Measurements from ENCODE around the gene HOMER3.

DNA sequence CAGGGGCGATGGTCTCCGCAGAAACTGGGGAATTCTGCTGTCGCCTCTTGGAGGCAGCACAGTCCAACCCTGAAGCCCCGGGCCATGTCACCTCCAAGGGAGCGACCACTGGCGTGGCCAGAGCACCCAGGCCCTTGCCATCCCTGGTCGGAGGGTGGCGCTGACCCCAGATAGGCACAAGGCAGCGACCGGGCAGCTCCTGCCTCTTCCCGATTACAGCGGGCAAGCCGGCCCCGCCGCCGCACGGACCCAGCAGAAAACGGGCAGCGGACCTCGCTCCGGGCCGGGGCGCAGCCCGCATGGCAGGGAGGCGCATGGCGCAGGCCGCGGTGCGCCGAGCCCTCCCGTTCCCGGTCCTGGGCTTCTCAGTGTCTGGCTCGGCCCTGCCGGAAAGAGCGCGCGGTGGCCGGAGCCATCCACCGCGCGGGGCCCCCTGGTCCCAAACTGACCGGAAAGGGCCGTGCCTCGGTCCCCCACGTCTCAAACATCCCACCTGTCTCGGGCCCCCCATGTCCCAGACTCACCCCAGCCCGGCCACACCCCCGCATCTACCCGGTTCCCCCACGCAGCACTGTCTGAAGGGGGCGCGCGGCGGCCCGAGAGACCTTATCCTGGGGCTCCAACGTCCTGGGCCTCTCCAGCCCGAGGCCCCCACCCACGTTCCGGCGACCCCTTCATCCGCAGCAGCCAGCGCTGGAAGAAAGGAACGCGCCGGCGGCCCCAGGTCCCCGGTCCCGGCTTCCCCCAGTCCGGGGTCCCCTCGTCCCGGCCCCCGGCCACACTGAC is 45.8 kb downstream of the HOMER3 start:
- TF ChIP-seq PPARA (CRISPR knock-in tag; IDR thresholded peaks at IDR 0.05; ENCODE audit: borderline replicate concordance) (no peak), ZNF70 (CRISPR knock-in tag; IDR thresholded peaks at IDR 0.05) (peak; percentile 88), ZFP30 (CRISPR knock-in tag; IDR thresholded peaks at IDR 0.05) (no peak)

Data from SK-N-SH treated with all-trans-retinoic acid at 6 μM for 48 hours (cell line).